Panc1 (cell line): Measurements from ENCODE around the gene RPS15. TPM values are rescaled to one million over a fixed set of nuclear protein-coding genes. Genes with fewer than 3 reads are reported as not detected.

Source experiments
- ATAC-seq: fragments of 200-7000 bp; cut with Tn5 transposase; 2 replicates; pipeline ENCODE4 v1.9.1; 2020; ENCODE audit warnings: mild to moderate bottlenecking, moderate library complexity
- BruUV-seq: library from RNA; stranded (reverse); fragments of 400-500 nt; replicated peaks from 2 replicates; lab custom pipeline; 2021; lab: Mats Ljungman, UMichigan
- CTCF ChIA-PET: fragments of 300-600 bp; sonication (Branson Sonifier 250); formaldehyde crosslinking; loops from one replicate; lab custom pipeline; 2022; ENCODE audit warnings: antibody characterized with exemption; lab: Charles Lee
- POLR2A ChIA-PET: fragments of 300-600 bp; sonication (Branson Sonifier 250); formaldehyde crosslinking; loops from one replicate; lab custom pipeline; 2022; ENCODE audit warnings: antibody characterized with exemption; lab: Charles Lee
- DNase-seq: peaks from one replicate; pipeline ENCODE4 v3.0.0-alpha.2; 2010; ENCODE audit warnings: low read depth, low spot score
- H3K27ac ChIP-seq: 2 replicates; pipeline ENCODE4 v1.5.1; 2011; ENCODE audit warnings: mild to moderate bottlenecking, low read length, inconsistent platforms
- H3K27me3 ChIP-seq: fragments of 200-500 bp; sonication (Bioruptor generic); 2 replicates; pipeline ENCODE4 v1.6.0; 2014; ENCODE audit warnings: low read length, inconsistent platforms; ENCODE audit not compliant: control insufficient read depth, insufficient read depth
- H3K36me3 ChIP-seq: fragments of 200-500 bp; sonication (Bioruptor generic); 2 replicates; pipeline ENCODE4 v1.5.1; 2014; ENCODE audit warnings: inconsistent platforms, mild to moderate bottlenecking, low read length, moderate library complexity; ENCODE audit not compliant: control insufficient read depth, insufficient read depth
- H3K4me1 ChIP-seq: 2 replicates; pipeline ENCODE4 v1.5.1; 2011; ENCODE audit warnings: inconsistent platforms, mild to moderate bottlenecking, low read length, moderate library complexity; ENCODE audit not compliant: control insufficient read depth, insufficient read depth
- H3K4me3 ChIP-seq, 2 experiments: 2 replicates each; pipeline ENCODE4 v1.5.1; 2011 to 2012; ENCODE audit warnings: low read depth in 2 of 2, low read length in 2 of 2, mild to moderate bottlenecking in 2 of 2, inconsistent platforms in 1 of 2, moderate library complexity in 1 of 2
- H3K9me3 ChIP-seq: fragments of 200-500 bp; sonication (Bioruptor generic); 2 replicates; pipeline ENCODE4 v1.5.1; 2014; ENCODE audit warnings: low read depth, mild to moderate bottlenecking, inconsistent platforms, low read length, moderate library complexity; ENCODE audit not compliant: control insufficient read depth, insufficient read depth
- CTCF ChIP-seq: fragments of 450-650 bp; IDR thresholded peaks from 2 replicates; pipeline ENCODE4 v1.5.1; 2017; ENCODE audit warnings: mild to moderate bottlenecking
- POLR2AphosphoS5 ChIP-seq: IDR thresholded peaks from 2 replicates; pipeline ENCODE4 v1.6.1; 2012; ENCODE audit warnings: mild to moderate bottlenecking, low read depth, low read length, moderate library complexity
- REST ChIP-seq, 2 experiments: IDR thresholded peaks; 2 replicates each; pipeline ENCODE4 v1.6.1; 2011 to 2012; ENCODE audit warnings: low read depth in 2 of 2, control low read depth in 1 of 2, low read length in 1 of 2, mild to moderate bottlenecking in 1 of 2, moderate library complexity in 1 of 2; ENCODE audit not compliant: insufficient read depth in 1 of 2
- SIN3A ChIP-seq: IDR thresholded peaks from 2 replicates; pipeline ENCODE4 v1.6.1; 2012; ENCODE audit warnings: low read depth, mild to moderate bottlenecking, low read length, moderate library complexity, borderline replicate concordance; ENCODE audit not compliant: insufficient read depth
- TCF7L2 ChIP-seq: IDR thresholded peaks from 2 replicates; pipeline ENCODE4 v1.6.1; 2011; ENCODE audit warnings: mild to moderate bottlenecking, low read depth, low read length, inconsistent platforms
- in situ Hi-C: cut with HindIII; loops from 2 replicates; pipeline ENCODE4 v1.10.0; 2016; ENCODE audit warnings: low sequenced_read_pairs, low pct_unique_long_range_greater_than_20kb
- intact Hi-C: fragments of 100-400 bp; cut with micrococcal nuclease; formaldehyde crosslinking; loops from one replicate; pipeline ENCODE4 v1.10.0; 2022; ENCODE audit not compliant: unreplicated experiment
- total RNA-seq: library from RNA; stranded (reverse); gene quantifications from one replicate; pipeline ENCODE4 v1.2.1, GENCODE V29; 2021; ENCODE audit not compliant: unreplicated experiment

RPS15 gene
- total RNA-seq, 1 experiment from 2014 or later = 1,067 TPM

- TF ChIP-seq SIN3A (no peak), TCF7L2 (no peak), CTCF (no peak)
- no TSS peak for BruUV-seq
- no peak overlapping the region for H3K4me3 ChIP-seq
- H3K27me3 ChIP-seq = no peaks in the 10 kb centered on the region
- POLR2A ChIA-PET = interaction anchor here (0.6 kb wide), 1 partner anchor 15 kb away, joined by 6 read pairs; no protein-coding TSS in a partner anchor
- DNase-seq (no peak), ATAC-seq (no peak)
- CTCF ChIA-PET = no interaction called here
- in situ Hi-C loops = no loop called here
- no peaks in the 10 kb centered on the region for H3K36me3 ChIP-seq
- no peaks in the 10 kb centered on the region; the same call in 1 of the 2 replicates for H3K4me1 ChIP-seq
- H3K27ac ChIP-seq = no peak overlapping the region
- intact Hi-C loops = no loop called here
- no peaks in the 10 kb centered on the region for H3K9me3 ChIP-seq
Observed at GRCh38 chr19:1457031-1457739, 19.0 kb downstream of the RPS15 start.

GRCh38 chr19:1457892-1458291 is 19.7 kb downstream of the RPS15 start:
- intact Hi-C loops (no loop called here), in situ Hi-C loops (no loop called here)
- Histone ChIP-seq H3K4me3 (no peak overlapping the region), H3K27ac (no peak overlapping the region), H3K9me3 (no peaks in the 10 kb centered on the region), H3K4me1 (no peaks in the 10 kb centered on the region; the same call in 1 of the 2 replicates), H3K27me3 (no peaks in the 10 kb centered on the region), H3K36me3 (no peaks in the 10 kb centered on the region)
- no TSS peak for BruUV-seq
- ChIA-PET CTCF (no interaction called here), POLR2A (interaction anchor here (0.6 to 0.7 kb wide), 2 partner anchors 14 to 190 kb away, joined by 5 to 6 read pairs; no protein-coding TSS in a partner anchor)
- DNase-seq = no peak
- no peak for ATAC-seq
- no peak for TF ChIP-seq CTCF
- TF ChIP-seq POLR2AphosphoS5 = 0 out of 2 replicates have a peak, but pooled peaks have one; percentile 42
- TF ChIP-seq SIN3A = no peak

DNA sequence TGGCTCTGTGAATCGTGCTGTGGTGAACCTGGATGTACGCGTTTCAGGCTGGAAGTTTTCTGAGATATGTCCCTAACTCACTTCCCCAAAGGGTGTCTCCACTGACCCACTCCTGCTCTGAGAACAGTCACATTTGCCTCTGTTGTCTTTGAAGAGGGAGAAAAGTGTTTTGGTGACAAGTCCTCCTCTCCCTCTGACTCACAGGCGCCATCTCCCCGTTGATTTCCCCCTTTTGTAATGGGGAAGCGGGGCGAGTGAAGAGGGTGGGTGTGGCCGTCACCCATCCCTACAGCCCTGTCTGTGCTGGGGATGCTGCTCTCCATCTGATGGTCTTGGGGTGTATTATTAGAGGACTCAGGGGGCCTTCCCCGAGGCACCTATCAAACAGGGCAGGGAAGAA is 21.3 kb downstream of the RPS15 start:
- CTCF ChIA-PET = interaction anchor here (0.6 kb wide), 1 partner anchor 297 kb away, joined by 3 read pairs; no protein-coding TSS in a partner anchor
- in situ Hi-C loops = no loop called here
- TF ChIP-seq POLR2AphosphoS5 (no peak), SIN3A (no peak), TCF7L2 (no peak), REST (IDR thresholded peaks at IDR 0.05; ENCODE audit: insufficient read depth in 1 of 2, low read depth in 2 of 2, low read length in 1 of 2) (no peak), CTCF (no peak)
- H3K9me3 ChIP-seq = no peaks in the 10 kb centered on the region
- intact Hi-C loops = no loop called here
- ATAC-seq (no peak), DNase-seq (no peak)
- no peak overlapping the region for H3K4me3 ChIP-seq
- no peaks in the 10 kb centered on the region for H3K27me3 ChIP-seq
- H3K27ac ChIP-seq = no peak overlapping the region
- no peaks in the 10 kb centered on the region; the same call in 1 of the 2 replicates for H3K4me1 ChIP-seq
- no peaks in the 10 kb centered on the region for H3K36me3 ChIP-seq
- BruUV-seq = TSS peak; percentile 65
- POLR2A ChIA-PET = no interaction called here
